T47D (cell line): ENCODE results near the gene GPR42.
"Not testable (repeated sequence)": the region's sequence is repeated elsewhere in the genome, so short reads cannot be mapped to it uniquely, and the experiment has no call there.

Experiments
- DNase-seq, 2 experiments: peaks; one replicate each; pipeline versions ENCODE4 v3.0.0 to v3.0.0-alpha.2; 2011 to 2012; ENCODE audit warnings: low read depth in 1 of 2, low spot score in 1 of 2
- JUND ChIP-seq: IDR thresholded peaks from 2 replicates; pipeline ENCODE4 v1.6.1; 2012; ENCODE audit warnings: low read depth
- in situ Hi-C: cut with HindIII; loops from 2 replicates; pipeline ENCODE4 v1.10.0; 2016; ENCODE audit warnings: low sequenced_read_pairs, low pct_unique_long_range_greater_than_20kb

Gene GPR42

DNA sequence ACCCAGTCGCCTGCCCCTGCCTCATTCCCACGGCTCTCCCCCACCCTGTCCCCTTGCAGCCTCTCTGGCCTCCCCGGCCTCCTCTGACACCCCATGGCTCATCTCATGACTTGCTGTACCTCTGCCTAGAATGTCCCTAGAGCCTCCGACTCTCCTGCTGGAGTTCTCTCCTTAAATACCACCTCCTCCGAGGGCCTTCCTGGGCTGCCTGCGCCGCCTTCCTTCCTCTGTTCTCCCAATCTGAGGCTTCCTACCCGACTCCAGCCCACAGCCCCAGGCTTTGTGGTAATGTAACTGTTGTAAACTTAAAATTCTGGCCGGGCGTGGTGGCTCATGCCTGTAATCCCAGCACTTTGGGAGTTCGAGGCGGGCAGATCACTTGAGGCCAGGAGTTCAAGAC, 27.7 kb downstream of the GPR42 start:
- no peak for DNase-seq
- in situ Hi-C loops = no loop called here
- TF ChIP-seq JUND = no peak

DNA sequence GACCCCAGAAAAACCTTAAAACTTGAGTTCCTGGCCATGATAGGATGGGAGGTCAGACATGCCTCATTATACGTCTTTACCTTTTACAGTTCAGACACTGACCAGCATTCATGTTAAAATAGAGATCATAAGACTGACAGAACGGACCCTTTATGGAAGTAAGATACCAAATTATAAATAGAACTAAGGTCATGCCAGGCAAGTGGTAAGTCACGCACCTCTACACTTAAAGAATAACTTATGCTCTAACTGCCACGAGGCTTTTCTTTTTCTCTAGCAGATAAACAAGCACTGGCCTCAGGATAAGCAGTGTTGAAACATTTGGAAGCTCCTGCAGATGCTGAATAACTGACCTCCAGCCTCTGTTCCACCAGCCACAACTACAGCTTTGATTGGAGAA, 28.4 kb downstream of the GPR42 start:
- no peak for DNase-seq
- in situ Hi-C loops = no loop called here
- TF ChIP-seq JUND = no peak

DNA sequence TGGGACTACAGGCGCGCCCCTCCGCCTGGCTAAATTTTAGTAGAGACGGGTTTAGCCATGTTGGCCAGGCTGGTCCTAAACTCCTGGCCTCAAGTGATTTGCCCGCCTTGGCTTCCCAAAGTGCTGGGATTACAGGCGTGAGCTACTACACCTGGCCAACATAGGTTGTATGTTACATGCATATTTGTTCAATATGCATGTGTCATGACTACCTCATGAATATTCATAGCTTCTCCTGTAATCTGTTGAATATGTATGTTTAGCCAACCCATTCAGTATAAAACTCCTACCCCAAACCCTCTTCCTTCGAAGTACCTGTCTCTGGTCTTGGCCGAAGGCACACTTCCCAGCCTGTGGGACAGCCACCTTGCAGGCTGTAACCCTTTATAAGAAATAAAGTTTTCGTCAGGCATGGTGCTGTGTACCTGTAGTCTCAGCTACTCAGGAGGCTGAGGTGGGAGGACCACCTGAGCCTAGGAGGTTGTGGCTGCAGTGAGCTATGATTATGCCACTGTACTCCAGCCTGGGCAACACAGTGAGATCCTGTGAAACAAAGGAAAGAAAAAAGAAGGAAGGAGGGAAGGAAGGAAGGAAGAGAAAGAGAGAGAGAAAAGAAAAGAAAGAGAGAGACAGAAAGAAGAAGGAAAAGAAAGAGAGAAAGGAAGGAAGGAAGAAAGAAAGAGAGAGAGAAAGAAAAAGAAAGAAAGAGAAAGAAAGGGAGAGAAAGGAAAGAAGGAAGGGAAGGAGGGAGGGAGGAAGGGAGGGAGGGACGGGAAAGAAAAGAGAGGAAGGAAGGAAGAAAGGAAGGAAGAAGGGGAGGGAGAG, 29.3 kb downstream of the GPR42 start:
- in situ Hi-C loops = no loop called here
- no peak for DNase-seq
- no peak for TF ChIP-seq JUND

DNA sequence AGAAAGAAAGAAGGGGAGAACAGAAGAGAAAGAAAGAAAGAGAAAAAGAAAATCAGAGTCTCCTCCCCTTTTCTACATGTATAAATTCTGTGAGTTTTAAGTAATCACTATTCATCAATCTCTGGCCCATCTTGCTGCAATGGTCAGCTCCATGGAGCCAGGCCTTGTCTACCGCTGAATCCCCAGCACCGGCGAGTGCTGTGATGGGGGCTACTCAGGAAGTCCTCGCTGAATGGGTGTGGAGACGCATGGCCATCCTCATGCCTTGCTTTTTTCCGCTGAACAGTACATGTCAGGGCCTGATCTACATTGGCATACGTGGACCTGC, 29.9 kb downstream of the GPR42 start:
- in situ Hi-C loops = no loop called here
- no peak for TF ChIP-seq JUND
- no peak for DNase-seq

DNA sequence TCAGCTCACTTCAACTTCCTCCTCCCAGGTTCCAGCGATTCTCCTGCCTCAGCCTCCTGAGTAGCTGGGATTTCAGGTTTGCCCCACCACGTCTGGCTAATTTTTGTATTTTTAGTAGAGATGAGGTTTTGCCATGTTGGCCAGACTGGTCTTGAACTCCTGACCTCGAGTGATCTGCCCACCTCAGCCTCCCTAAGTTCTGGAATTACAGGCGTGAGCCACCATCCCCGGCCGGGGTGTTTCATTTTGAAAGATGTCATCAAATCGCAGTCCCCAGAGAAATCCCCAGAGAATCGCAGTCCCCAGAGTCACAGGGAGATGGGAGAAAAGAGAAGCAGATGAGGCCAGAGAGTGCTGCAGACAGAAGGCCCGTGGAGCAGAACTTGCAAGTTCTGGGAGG, 30.5 kb downstream of the GPR42 start:
- DNase-seq, in situ Hi-C loops: not testable (repeated sequence)

DNA sequence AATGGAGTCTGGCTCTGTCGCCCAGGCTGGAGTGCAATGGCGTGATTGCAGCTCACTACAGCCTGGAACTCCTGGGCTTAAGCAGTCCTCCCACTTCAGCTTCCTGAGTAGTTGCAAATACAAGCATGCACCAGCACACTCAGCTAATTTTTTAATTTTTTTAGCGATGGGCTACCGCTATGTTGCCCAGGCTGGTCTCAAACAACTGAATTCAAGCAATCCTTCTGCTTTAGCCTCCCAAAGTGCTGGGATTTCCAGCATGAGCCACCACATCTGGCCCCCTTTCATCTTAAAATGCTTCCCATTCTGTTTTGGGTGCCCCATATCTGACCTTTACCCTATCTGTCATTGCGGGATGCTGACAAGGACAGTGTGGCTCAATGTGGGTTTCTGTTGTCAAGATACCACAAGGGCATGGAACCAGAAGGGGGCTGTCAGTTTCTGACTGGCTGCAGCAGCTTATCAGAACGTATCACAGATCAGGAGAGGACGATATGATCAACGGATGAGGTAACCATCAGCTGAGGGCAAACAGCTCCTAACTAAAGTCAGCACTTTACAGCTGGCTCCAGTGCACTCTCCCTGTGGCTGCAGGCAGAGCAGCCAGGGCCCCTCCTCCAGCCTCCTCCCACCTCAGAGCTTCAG, 32.4 kb downstream of the GPR42 start:
- no peak for TF ChIP-seq JUND
- in situ Hi-C loops = no loop called here
- DNase-seq = no peak

DNA sequence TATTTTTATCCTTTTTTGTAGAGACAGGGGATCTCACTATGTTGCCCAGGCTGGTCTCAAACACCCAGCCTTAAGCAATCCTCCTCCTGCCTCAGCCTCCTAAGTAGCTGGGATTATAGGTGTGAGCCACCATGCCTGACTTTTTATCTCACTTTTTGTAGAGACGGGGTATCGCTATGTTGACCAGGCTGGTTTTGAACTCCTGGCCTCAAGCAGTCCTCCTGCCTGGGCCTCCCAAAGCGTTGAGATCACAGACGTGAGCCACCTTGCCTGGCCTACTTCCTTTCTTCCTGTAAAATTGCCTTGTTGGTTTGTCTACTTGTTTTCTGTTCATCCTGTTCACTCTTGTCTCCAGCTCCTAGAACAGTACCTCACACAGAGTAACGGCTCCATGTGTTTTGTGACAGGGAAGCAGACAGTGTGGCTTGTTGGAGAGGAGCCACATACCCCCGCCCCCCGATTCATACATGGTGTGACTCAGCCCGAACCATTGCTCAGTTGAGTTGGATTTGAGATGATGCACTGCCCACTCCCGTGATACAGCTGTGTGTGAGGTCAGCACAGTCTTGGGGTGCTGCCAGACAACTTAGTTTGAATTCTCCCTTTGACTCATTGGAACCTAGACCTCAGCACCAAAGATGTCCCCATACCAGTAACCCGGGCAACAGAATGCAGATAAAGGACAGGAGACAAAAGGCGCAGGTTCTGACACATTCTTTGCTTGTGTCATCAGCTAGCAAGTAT, 34.2 kb downstream of the GPR42 start:
- no peak for DNase-seq
- in situ Hi-C loops = no loop called here
- TF ChIP-seq JUND = no peak

DNA sequence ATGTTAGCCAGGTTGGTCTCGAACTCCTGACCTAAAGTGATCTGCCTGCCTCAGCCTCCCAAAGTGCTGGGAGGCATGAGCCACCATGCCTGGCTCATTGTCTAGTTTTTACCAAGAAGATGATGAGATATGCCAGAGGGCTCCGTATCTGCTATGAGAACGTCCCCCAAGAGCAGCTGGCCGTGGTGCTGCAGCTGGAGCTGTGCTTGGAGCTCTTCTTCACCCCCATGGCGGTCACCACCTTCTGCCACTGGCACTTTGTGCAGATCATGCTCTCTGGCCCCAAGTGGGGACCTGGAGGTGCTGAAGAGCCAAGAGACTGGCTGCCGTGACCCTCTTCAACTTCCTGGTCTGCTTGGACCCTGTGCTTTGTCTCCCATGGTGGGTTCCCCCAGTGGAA, 36.8 kb downstream of the GPR42 start:
- no peak for TF ChIP-seq JUND
- in situ Hi-C loops = no loop called here
- DNase-seq = no peak

DNA sequence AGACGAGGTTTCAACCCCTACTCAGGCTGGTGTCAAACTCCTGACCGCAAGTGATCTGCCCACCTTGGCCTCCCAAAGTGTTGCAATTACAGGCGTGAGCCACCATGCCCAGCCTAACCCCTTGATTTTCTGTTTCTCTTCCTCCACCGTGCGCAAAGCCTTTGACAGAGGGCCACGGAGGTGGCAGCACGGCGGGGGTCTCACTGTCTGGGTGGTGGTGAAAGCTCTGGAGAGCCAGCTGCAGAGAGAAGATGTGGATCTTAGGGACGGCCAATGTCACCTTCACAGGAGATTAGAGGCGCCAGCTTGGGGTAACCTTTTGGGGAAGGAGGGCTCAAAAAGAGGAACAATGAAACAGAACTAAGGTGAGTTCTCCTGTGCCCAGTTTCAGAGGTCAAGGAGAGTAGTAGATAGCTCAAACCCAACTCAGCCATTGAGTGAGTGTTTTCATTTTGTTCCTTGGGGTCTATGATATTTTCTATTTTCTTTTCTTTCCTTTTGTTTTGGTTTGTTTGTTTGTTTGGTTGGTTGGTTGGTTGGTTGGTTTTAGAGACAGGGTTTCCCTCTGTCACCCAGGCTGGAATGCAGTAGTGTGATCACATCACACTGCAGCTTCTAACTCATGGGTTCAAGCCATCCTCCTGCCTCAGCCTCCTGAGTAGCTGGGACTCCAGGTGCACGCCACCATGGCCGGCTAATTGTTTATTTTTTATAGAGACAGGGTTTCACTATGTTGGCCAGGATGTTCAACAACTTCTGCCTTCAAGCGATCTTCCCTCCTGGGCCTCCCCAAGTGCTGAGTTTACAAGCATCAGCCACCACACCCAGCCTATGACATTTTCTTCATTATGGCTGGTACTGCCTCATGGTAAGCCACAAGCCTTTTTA, 37.7 kb downstream of the GPR42 start:
- in situ Hi-C loops = no loop called here
- TF ChIP-seq JUND = no peak
- no peak for DNase-seq

DNA sequence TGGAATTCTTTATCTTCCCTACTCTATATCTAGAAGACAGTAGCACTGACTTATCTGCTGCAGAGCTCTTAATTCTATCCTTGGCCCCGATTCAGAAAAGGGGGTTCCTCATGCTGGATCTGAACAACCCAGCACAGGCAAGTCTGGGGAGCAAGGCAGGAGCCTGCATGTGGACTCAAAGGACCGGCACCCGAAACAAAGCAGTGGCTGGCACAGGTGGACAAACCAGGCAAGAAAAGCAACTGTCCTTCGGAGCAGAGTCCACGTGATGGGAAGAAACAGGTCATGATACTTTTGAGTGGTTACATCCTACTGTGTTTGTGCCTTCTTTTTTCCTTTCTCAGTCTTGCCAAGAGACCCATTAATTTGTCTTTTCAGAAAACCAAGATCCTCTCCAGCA, 38.3 kb downstream of the GPR42 start:
- no peak for TF ChIP-seq JUND
- no peak for DNase-seq
- in situ Hi-C loops = no loop called here

DNA sequence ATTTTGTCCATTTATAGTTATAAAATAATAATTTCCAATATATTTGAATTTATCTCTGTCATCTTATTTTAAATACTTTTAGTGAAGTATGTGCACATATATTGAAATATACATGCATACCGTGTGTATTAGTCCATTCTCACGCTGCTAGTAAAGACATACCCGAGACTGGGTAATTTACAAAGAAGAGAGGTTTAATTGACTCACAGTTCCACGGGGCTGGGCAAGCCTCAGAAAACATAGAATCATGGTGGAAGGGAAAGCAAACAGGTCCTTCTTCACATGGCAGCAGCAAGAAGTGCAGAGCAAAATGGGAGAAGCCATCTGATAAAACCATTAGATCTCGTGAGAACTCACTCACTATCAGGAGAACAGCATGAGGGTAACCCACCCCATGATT, 39.6 kb downstream of the GPR42 start:
- no peak for DNase-seq
- no peak for TF ChIP-seq JUND
- in situ Hi-C loops = no loop called here

DNA sequence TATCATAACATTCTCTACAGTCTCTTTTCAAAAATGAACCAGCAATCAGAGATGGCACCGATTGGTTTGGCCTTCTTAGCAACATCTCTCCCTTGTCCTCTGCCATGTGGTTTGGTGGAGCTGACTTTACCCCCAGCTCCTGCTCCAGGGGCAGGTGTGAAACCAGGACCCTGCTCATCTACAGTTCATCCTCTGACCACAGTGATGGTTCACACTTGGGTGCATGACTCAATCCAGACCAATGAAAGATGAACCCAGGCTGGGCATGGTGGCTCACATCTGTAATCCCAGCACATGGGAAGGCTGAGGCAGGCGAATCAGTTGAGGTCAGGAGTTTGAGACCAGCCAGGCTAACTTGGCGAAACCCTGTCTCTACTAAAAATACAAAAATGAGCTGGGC, 43.6 kb downstream of the GPR42 start:
- no peak for DNase-seq
- no peak for TF ChIP-seq JUND
- in situ Hi-C loops = no loop called here
